Left colon (tissue), 2 donors: ENCODE results near the gene PDE4D. TPM values are rescaled to one million over a fixed set of nuclear protein-coding genes. Genes with fewer than 3 reads are reported as not detected.
"Not testable (repeated sequence)": the region's sequence is repeated elsewhere in the genome, so short reads cannot be mapped to it uniquely, and the experiment has no call there.

ENCODE experiments used
- ATAC-seq: fragments of 200-7000 bp; cut with Tn5 transposase; one replicate; pipeline ENCODE4 v1.9.1; 2020; ENCODE audit warnings: mild to moderate bottlenecking, moderate library complexity
- DNase-seq, 2 donors: peaks; one replicate each; pipeline ENCODE4 v3.0.0-alpha.2; 2020
- intact Hi-C, 2 donors: fragments of 100-400 bp; cut with DNase I in 1 of 2; cut with micrococcal nuclease in 1 of 2; formaldehyde crosslinking; loops; one replicate each; pipeline versions ENCODE4 v1.11.2 to v1.14.0; 2022; cut with DNase I, micrococcal nuclease
- total RNA-seq, 2 donors: library from RNA; stranded (reverse); fragmentation: NEBNext Ultra II Directional; extraction: Animal tissue kit (Norgen Biotek cat#: 25700); gene quantifications; one replicate each; pipeline ENCODE4 v1.2.1, GENCODE V29; 2021
- donor health status: DM: no; HTN: no; CAD: no.
- donor health status: DM: yes; HTN: yes; CAD: no.

PDE4D gene
- total RNA-seq, 2 donors from 2014 or later = 50.6 to 67.8 TPM

GRCh38 chr5:58958701-58959100 lies 934.8 kb downstream of the PDE4D start:
- DNase-seq (no peak), ATAC-seq (no peak)
- intact Hi-C loops = no loop called here

DNA sequence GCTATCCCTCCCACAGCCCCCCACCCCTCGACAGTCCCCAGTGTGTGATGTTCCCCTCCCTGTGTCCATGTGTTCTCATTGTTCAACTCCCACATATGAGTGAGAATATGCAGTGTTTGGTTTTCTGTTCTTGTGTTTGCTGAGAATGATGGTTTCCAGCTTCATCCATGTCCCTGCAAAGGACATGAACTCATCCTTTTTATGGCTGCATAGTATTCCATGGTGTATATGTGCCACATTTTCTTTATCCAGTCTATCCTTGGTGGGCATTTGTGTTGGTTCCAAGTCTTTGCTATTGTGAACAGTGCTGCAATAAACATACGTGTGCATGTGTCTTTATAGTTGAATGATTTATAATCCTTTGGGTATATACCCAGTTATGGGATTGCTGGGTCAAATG lies 940.3 kb downstream of the PDE4D start:
- DNase-seq, ATAC-seq, intact Hi-C loops: not testable (repeated sequence)

- DNase-seq = no peak
- intact Hi-C loops = no loop called here
- no peak for ATAC-seq
Measured at GRCh38 chr5:58950224-58950623, 943.3 kb downstream of the PDE4D start.

- ATAC-seq = no peak
- DNase-seq = no peak
- intact Hi-C loops = no loop called here
Measured at GRCh38 chr5:58946230-58946629, 947.3 kb downstream of the PDE4D start.

- intact Hi-C loops = no loop called here
- ATAC-seq = no peak
- DNase-seq = no peak
Measured at GRCh38 chr5:58944221-58944620, 949.3 kb downstream of the PDE4D start.

GRCh38 chr5:58940446-58940845 lies 953.1 kb downstream of the PDE4D start:
- intact Hi-C loops = no loop called here
- no peak for DNase-seq
- no peak for ATAC-seq

DNA sequence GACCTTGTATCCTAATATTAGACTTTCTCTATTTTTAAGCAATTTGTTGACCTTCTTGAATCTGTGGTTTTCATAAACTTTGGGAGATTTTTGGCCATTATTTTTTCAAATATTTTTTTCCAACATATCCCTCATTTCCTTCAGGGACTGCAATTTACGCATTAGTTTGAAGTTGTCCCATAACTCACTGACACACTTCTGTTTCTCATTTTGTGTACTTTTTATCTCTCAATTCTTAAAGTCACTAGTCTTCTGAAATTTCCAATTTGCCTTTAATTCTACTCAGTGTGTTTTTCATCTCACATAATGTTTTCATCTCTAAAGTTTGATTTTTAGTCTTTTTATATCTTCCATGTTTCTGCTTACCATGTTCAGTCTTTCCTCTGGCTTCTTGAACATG lies 953.9 kb downstream of the PDE4D start:
- intact Hi-C loops = no loop called here
- ATAC-seq (no peak), DNase-seq (no peak)

DNA sequence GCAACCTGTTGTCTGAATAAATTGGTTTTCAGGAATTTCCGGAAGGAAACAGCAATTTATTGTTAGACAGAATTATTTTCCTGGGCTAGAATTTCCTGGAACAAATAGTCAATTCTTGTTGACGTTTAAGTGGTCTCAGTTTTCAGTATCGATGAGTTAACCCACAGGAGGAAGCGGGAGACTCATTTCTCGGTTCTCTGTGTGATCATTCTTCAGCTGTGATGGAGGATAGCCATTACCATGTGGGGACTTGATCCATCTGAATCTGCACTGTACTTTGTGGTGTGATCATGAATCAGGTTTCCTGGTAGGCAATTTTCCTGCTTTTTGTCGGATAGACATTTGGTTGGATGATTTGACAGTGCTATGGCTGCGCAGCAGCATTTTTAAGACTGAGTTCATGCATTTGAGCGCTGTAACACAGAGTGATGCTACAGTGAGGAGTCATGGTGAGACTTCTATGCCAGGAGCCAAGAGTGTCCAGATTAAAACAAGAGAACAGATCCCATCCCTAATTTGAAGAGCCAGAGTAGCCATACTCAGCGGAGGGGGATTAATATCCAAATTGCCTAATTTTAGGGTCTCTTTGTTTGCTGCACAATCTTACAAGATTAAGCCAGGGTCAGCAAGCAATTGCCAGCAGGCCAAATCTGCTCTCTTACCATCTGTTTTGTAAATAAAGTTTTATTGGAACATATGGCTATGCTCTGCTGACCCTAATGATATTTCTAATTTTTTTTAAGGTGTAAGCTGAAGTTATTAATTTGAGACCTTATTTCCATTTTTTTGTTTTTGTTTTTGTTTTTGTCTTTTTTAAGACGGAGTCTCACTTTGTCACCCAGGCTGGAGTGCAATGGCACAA lies 954.7 kb downstream of the PDE4D start:
- intact Hi-C loops = no loop called here
- ATAC-seq (no peak), DNase-seq (no peak)

GRCh38 chr5:58937031-58937681 lies 956.4 kb downstream of the PDE4D start:
- intact Hi-C loops = no loop called here

DNA sequence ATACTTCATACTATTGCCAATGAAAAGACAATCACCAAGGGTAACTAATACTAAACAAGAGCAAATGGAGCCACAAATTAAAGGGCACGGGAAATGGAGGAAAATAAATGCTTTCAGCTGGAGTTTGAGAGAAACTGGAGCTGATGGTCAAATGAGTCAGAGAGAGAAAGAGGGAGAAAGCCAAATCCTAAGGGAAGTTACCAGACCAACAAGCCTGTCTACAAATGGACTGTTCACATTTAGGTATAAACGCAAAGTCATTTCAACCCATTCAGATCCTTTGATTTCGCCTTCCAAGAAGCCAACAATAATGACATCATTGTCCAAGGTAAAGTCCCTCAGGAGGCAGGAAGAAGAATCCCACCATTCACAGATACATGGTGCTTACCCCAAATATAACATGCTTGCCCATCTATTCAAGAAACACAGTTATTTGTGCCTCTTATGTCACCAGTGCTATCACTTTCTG lies 958.9 kb downstream of the PDE4D start:
- ATAC-seq (no peak), DNase-seq (no peak)
- intact Hi-C loops = no loop called here

More at GRCh38 chr5:58937031-58937681, 956.4 kb downstream of the PDE4D start:
- no peak for DNase-seq
- no peak for ATAC-seq

GRCh38 chr5:58933891-58934628 lies 959.5 kb downstream of the PDE4D start:
- ATAC-seq (no peak), DNase-seq (no peak)
- intact Hi-C loops = no loop called here

GRCh38 chr5:58932057-58932612 lies 961.4 kb downstream of the PDE4D start:
- ATAC-seq = peak; percentile 61

DNA sequence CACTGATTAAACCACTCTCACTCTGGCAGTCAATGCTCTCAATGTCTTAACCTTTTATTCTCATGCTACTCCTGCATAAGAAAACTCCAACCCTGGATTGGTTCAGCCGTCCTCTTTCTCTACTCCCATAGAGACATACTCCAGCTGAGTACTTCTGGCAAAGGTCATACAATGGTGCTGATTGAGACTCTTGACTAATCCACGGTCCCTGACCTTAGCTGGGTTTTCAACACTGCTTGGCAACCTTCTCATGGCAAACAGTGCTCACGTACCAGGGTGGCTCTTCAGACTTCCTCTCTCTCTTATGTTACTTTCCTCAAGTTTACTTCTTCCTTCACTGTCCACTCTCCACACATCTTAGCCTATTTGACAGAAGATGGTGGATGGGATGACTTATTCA lies 963.0 kb downstream of the PDE4D start:
- ATAC-seq = no peak
- no peak for DNase-seq
- intact Hi-C loops = no loop called here

More at GRCh38 chr5:58932057-58932612, 961.4 kb downstream of the PDE4D start:
- intact Hi-C loops = no loop called here
- DNase-seq = no peak

- intact Hi-C loops = no loop called here
- DNase-seq = no peak
Measured at GRCh38 chr5:58929726-58930125, 963.8 kb downstream of the PDE4D start.

GRCh38 chr5:58927938-58928337 lies 965.6 kb downstream of the PDE4D start:
- no peak for DNase-seq
- intact Hi-C loops = no loop called here
- no peak for ATAC-seq

More at GRCh38 chr5:58929726-58930125, 963.8 kb downstream of the PDE4D start:
- ATAC-seq = no peak

DNA sequence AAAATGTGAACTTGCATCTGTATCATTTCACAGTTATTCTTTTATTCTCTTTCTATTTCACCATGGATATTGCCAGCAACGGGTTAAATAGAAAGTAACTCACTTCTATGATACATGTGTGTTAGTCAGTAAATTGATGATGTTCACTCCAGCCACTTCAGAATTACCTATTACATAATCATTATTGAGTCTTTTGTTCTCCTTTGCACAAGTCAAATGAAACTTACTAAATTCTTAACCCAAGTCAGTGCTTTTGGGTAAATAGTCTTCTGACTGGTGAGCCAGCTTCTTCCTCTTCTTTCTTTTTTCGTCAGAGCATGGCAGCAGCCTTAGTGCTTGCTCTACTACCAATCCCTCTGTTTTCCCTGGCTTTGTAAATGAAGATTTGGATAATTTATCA lies 966.3 kb downstream of the PDE4D start:
- DNase-seq (no peak), ATAC-seq (no peak)
- intact Hi-C loops = no loop called here

DNA sequence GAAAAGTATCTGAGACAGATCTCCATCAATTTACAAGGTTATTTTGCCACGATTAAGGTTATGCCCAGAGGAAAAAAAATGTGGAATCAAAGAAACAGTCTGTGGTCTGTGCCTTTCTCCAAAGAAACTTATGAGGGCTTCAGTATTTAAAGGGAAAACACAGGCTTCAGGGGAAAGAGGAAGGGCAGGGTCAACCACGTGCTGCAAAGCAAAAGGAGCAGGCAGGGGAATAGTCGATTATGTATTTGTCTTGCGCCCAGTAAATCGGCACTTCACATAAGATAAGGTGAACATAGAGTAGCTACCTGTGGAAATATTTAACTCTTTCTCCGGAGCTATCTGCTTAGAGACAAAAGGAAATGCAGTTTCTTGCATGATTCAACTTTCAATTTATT lies 967.0 kb downstream of the PDE4D start:
- ATAC-seq (peak; percentile 31), DNase-seq (peak in 1 of 2 donors; percentile 11)
- intact Hi-C loops = no loop called here

- intact Hi-C loops = no loop called here
- DNase-seq (no peak), ATAC-seq (no peak)
Measured at GRCh38 chr5:58925627-58926540, 967.6 kb downstream of the PDE4D start.
